K562 treated with DMSO at 1 percent for 48 hours (cell line): Measurements from ENCODE around the gene PRKAG2. TPM values are rescaled to one million over a fixed set of nuclear protein-coding genes. Genes with fewer than 3 reads are reported as not detected.

Experiments
- total RNA-seq: library from RNA; unstranded; fragments of 300-600 nt; gene quantifications from 2 replicates; pipeline ENCODE4 v1.2.3, GENCODE V29; 2022; ENCODE audit warnings: low replicate concordance; ENCODE audit errors: extremely low read depth

Gene PRKAG2
- not detected in 2 replicates for total RNA-seq

DNA sequence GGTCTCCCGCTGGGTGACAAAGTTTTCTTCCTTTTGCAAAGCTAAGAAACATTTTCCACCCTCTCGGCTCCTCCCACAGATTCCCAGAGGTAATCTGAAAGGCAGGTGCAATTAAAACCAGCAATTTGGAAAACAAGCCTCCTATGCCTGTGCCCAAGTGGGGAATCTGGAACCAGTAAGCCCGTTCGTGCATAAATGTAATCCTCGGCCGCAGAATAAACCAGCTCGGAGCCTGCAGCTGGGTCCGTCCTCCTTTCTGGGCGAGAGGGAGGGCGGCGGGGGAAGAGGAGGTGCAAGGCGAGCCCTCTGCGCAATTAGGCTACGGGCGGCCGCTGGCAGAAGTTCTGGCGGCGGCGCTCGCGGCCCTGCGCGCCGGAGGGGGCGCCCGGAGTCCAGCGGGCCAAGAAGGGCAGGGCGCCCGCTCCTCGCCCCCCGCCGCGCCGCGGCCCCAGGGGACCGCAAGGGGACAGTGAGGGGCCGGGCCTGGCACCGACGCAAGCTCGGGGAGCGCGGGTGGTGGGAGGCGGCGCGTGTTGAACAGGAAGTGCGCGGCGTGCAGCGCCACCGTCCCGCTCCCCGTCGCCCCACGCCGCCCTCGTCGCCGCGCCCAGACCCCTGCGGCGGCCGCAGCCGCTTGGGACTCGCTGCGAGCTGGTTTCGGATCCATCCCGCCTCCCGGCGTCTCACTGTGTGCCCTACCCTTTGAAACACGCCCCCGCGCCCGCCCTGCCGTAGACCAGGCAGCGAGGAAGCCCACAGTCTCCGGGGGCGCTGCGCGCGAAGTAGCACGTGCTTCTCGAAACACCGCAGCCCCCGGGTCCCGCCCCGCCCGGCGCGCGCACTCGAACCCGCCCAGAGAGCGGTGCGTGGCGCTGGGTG, at the start of gene PRKAG2:
PRKAG2 (minus strand) TSS at position 217 of the 879 bp plus-strand sequence. CDS start 495 bp downstream, outside the sequence.

DNA sequence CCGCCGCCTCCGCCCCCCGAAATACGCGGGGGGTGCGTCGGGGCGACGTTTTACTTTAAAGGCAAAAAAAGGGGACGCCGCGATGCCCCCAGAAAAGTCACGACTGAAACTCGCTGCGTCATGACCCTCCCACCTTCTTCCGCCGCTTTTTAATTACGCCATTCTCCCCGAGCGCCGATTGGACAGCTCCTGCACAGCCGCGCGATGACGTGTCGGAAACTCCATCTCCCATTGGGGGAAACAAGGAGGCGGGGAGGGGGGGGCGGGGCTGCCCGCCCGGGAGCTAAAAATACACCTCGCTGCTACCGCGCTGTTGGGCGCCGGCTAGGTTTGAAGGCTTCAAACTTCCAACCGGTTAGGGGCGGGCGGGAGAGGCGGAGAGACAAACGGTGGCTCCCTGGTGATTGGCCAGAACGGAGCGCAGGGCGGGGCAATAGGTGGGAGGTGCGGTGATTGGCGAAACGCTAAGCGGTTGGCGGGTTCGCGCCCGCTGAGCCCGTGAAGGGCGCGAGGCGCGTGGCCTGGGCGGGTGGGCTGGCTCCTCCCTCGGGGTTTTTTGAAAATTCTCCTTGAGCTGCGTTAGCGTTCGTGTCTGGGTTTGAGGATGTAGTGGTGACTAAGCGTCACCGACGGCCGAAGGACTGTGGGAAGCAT, 357.0 kb downstream of the PRKAG2 start, which contains the start of gene RHEB:
RHEB (minus strand) TSS at position 131 of the 654 bp plus-strand sequence. CDS start 384 bp downstream, outside the sequence.

Other genes with a start within 250 kb of the PRKAG2 start
- gene GALNTL5, start 79.3 kb upstream of the PRKAG2 start, total RNA-seq = not detected in 2 replicates
- not detected in 2 replicates for gene GALNT11, start 148.6 kb upstream of the PRKAG2 start, total RNA-seq